CD4-positive, alpha-beta T cell treated with Interleukin-6 for 4 hours (primary cell): ENCODE data around the gene YPEL5.
"Not testable (repeated sequence)": the region's sequence is repeated elsewhere in the genome, so short reads cannot be mapped to it uniquely, and the experiment has no call there.

Experiments used
- DNase-seq: peaks from one replicate; pipeline ENCODE4 v3.0.0-alpha.2; 2020; ENCODE audit warnings: mixed read lengths

Gene YPEL5

DNA sequence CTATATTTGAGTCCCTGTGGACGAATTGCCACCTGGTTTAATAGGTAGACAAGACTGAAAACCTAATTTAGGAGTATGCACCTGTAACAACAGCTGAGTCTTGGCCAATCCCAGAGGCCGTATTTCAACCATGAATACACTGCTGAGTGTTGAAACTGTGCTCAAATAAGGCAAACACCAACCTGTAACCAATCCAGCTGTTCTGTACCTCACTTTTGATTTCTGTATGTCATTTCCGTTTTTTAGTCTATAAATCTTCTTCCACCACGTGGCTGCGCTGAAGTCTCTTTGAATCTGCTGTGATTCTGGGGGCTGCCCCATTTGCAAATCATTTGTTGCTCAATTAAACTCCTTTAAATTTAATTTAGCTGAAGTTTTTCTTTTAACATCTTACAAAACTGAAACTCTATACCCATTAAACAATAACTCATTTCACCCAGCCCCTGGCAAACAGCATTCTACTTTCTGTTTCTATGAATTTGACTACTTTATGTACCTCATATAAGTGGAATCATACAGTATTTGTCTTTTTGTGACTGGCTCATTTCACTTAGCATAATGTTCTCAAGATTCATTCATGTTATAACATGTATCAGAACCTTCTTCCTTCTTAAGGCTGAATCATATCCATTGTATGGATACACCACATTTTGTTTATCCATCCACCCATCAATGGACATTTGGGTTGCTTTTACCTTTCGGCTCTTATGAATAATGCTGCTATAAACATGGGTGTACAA is 7.5 kb upstream of the YPEL5 start:
- peak; percentile 38 for DNase-seq

DNA sequence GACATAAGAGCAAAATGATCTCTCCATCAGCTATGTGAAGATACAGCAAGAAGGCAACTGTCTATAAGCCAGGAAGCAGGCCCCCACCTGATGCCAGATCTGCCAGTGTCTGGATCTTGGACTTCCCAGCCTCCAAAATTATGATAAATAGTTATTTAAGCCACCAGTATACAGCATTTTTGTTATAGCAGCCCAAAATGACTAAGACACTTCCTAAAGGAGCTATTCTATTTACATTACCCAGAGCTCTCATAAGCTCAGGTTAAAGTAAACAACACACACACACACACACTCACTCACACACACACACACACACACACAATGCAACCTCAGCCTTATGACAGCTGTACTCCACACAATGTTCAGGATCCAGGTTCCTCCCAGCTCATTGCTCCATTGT is 5.7 kb upstream of the YPEL5 start:
- DNase-seq, result no peak

DNA sequence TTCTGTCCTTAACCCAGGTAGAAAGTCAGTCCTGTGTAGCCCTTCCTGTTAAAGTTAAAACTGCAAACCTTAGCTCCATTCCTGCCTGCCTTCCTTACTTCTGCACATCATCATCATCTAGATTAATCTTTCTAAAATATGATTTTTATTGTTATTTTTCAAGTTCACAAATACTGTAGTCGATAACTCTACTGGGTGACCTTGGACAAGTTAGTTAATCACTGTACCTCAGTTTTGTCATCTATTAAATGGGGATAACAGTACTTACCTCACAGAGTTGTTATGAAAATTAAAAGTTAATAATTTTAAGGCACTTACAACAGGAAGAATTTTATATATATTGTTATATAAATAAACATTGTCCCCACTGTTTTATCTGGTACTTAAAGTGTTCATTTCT is 2.5 kb upstream of the YPEL5 start:
- no peak for DNase-seq

DNA sequence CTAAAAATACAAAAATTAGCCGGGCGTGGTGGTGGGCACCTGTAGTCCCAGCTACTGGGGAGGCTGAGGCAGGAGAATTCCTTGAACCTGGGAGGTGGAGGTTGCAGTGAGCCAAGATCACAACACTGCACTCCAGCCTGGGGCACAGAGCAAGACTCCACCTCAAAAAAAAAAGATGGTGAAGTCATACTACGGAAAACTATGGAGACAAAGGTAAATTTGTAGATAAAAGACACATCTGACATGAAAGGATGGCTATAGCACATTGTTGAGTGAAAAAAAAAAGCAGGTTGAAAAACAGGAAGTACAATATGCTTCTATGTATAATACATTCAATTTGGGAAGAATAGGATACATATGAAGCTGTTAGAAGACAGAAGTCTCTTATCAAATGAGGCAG is 1.9 kb upstream of the YPEL5 start:
- not testable (repeated sequence) for DNase-seq

DNA sequence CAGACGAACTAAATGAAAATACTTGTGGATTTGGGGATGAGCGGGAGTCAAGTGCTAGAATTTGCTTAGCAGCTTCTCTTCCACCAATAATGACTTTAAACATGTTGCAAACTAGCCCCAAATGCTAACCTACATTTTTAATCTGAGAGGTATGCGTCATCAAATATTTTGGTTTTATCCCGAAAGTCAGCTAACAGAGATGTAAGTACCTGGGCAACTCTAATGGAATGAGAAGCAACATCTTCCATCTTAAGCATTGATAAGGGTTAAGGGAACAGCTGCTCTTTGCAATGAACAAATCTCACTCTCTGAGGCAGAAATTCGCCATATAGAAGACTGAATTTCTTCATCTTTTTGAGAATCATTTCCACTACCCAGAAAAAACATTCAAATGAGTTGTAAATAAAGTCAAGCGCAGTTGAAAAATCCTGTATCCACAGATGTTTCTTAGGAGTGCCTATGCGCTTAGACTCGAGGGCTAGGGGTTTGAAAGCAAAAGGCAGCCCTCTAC is 926 bp upstream of the YPEL5 start:
- DNase-seq, result no peak

DNA sequence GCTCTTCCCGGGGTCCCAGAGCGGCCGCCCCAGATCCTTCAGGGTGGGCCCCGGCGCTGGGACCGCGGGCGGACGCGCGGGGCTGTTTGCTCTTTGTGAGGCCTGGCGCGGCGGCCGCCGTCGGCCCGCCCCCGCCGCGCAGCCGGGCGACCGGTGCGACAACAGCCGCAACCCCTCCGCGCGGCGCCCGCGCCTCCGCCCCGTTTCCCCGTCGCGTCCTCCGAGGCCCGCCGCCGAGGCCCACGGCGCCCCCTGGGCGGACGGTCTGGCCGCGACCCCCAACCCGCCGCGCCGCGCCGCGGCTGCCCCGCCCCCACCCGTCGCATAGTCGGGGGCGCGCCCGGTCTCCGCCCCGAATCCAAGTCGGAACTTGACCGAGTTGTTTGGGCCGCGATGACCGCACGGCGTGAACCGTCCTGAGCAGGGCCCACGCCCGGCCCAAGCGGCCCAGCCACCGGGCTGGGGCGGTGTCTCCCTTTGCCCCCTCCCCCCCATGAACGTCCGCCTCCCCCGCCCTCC is 448 bp downstream of the YPEL5 start:
- no peak for DNase-seq

DNA sequence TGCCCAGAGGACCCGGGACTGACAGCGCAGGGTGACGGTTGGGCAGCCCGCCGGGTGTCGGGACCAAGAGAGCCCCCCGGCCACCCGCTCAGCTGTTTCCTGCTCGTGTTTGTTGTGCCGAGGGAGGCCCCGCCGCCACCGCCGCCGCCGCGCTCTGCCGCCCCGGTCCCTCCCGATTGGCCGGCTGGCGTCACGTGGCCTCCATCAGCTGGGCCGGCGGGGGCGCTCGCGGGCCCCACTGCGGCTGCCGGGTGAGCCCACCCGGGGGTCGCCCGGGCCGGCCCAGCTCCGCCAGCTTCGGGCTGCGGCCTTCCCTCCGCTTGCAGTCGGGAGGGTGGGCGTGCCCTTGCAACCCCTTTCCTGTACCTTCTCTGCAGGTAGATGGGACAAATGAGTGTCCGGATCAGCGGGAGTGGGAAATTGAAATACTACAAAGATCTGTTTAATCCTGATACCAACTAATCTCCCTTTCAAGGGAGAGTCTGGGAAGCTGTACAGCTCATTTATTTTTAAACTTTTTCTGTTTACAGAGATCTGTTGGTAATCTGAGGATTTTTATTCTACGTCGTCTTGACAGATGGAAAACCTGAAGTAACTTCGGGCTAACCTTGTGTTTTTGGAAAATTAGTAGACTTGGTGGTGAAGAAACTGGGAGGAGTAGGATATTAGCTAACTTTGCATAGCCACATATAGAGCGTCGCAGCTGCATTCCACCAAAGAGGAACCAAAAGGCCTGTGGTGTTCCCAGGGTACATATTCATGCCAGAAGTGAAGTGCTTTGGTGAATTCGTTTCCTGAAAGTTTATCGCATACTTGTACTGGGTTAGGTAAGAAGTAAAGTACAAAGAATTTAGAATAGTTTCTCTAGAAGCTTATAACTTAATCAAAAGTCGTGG is 1.2 kb downstream of the YPEL5 start:
- peak; percentile 80 for DNase-seq

DNA sequence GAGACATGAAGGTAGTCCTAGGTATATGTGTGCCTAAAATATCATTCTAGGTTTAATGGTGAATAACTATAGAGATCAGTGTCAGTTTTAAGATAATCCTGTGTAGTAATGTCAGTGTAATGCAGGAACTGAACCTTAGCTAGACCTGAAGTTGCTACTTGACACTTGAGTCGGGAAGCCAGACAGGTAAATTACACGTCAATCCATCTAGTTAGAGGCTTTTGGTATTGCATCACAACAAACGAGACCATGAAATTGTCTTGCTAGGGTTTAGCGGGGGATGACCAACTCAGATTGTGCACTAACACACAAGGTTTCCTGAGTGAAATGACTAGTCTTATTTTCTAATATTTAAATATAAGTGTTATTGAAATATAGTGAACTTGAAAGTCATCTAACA is 2.0 kb downstream of the YPEL5 start:
- DNase-seq, result no peak

DNA sequence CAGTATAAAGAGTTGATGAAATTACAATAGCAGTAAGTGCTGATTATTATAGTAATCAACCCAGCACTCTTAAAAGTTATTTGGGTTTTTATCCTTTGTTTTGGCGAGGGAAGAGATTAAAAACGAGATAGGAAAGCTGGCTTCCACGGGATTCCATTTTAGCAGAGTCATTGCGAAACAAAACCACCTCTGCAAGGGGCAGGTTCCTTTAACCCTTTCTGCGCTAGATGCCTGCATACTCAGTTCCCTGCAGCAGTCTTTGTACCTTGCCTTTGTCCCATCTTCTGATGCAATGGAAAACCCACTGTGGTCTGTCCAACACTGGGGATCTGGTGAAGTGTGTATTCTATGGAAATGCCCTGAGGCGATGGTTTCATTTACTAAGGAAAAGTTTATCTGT is 2.7 kb downstream of the YPEL5 start:
- DNase-seq, result no peak

DNA sequence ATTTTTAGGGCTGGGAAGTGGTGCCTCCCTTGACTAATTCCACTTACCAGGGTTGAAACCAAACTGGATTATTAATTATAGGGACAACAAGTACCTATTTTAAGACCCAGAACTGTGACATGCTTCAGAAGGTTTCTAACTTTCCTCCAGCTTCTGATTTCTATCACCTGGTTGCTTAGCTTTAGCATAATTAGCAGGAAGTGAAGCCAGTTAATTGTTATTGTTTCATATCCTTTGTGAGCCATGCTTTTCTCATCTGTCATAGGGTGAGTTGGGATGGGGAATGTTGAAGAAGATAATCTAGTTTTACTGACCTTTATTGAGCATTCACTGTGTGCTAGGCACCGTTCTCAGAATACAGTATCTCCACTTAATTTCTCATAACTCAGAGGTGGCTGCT is 3.2 kb downstream of the YPEL5 start:
- no peak for DNase-seq

DNA sequence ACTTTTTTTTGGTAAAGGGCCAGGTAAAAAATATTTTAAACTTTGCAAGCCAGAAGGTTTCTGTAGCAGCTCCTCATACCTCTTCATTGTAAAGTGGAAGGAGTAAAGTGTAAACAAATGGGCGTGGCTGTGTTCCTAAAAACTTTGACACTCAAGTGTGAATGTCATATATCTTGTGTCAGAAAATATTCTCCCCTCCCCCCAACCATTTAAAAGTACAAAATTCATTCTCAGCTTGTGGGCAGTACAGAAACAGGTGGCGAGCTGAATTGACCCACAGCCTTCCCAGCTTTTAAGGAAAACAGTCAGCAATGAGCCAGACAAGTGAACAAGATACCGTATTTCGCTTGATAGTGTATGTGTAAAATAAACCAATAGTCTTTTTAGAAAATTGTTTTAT is 4.0 kb downstream of the YPEL5 start:
- DNase-seq, result no peak

DNA sequence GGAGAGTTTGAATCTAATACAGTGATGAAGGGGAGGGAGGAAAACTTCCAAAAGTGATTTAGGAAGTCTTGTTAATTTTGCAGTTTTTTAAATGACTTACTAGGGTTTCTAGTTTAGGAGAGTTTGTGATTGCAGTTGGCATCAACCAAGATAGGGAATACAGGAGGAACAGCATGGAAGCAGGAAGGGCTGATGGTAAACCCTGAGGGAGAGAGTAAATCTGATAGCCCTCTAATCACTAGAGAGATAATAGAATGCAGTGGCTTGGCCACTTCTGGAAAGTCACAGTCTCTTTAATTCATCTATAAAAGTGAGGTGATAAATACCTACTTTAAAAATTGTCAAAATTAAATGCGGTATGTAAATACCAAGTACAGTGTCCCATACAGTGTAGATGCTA is 5.6 kb downstream of the YPEL5 start:
- DNase-seq, result no peak

DNA sequence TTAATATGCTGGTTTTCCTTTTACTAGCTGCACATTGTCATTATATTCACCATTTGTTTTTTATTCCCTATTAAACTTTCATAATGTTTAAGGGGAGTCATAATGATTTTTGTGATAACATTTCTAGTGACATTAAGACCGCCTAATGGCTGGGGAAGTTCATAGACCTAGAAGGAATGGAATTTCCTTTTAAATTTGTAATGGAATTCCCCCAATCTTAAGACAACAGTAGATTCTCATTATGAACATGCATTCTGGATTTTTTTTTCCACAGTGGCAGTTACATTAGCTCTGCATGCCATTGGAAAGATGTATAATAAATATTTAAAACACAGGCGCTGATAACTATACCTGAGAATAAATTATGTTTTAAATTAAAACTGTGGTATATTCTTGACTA is 8.4 kb downstream of the YPEL5 start:
- DNase-seq, result no peak

DNA sequence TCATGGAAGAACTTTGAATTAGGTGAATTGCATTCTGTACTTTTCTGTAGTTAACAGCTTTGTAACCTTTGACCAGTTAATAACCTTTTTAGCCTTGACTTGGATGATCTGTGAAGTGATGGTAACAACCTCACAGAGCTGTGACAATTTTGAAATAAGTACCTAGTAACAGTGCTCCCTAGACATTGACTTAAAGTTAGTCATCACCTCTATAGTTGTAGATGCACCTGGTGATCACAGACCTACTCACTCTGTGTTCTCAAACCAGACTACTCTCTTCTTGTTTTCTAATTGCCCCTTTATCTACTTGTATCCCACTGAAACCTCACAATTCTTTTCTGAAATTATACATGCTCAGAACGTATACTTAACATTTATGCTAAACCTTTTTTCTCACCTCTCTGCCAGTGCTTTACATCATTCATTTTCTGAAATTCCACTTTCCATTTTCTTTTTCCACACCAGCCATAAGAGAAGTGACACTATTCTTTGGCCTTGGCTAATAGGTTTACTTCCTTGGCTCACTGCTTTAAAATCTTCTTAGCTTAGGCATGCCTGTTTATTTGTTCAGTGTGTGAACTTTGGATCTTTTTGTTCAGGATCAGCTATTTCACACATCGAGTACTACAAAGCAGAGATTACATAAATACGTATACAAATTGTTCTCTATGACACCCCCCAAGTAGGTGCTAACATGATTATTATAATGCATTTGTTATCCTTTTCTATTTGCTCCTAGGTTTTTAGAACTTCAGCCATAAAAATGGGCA is 9.3 kb downstream of the YPEL5 start:
- no peak for DNase-seq

DNA sequence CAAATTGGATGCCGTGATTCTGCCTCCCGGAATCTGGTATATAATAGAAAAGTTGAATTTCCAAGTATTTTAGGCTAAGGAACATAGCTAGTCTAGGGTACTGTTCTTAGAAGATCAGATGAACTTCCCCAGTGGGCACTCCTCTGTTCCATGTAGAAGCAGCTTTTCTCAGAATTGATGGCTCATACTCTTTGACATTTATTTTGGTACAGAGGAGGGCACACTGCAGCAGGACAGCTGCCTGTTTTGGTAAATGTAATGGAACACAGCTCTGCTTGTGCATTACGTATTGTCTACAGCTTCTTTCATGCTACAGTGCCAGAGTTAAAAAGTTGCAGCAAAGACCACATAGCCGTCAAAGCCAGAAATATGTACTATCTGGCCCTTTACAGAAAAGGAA is 10.8 kb downstream of the YPEL5 start:
- no peak for DNase-seq

DNA sequence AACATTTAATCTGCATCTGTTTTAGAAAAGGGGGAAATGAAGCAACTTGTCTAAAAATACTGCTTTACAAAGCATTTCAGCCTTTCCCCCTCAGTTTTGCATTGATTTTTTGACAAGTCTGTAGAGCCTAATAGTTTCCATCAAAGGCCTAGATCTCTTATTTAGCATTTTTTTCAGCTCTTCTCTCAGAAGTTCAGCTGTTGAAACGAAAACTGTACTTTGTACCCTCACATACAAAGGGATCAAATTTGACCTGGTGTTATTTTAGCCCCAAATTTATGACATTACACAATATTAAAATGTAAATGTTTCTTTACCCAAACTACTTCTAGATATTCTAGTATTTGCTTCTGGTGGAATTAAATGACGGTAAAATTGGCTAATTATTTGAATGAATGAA is 13.0 kb downstream of the YPEL5 start:
- no peak for DNase-seq

DNA sequence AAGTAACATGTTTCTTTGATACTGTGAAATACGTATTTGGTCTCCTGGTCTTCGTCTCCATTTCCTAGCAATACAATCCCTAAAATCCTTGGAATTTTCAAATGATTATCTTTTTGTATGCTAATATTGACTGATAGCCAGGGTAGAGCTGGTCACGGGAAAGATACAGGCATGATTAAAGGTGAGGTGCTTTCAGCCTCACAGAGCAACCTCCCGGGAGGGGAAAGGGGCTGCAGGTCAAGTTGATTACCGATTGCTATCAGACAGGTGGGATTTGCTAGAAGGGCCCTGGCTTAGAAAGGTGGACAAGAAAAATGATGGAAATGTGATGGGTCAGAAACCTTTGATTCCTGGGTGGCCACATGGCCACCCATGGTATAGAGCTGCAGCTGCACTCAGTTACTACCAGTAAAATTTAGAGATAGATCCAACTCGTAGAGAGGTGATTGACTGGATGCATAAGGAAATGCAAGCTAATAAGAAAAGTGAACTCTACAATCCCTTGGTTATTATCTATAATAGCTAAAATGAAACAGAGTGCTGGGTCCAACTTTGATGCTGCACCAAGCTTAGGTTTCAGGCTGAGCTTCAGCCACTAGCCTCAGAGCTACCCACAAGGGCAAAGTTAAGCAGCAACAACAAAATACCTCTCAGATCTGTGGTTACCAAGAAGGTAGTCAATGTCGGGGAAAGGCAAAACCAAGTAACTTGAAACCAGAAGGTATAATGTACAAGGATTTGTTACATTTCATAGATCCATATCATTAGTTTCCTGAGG is 15.3 kb downstream of the YPEL5 start:
- no peak for DNase-seq

DNA sequence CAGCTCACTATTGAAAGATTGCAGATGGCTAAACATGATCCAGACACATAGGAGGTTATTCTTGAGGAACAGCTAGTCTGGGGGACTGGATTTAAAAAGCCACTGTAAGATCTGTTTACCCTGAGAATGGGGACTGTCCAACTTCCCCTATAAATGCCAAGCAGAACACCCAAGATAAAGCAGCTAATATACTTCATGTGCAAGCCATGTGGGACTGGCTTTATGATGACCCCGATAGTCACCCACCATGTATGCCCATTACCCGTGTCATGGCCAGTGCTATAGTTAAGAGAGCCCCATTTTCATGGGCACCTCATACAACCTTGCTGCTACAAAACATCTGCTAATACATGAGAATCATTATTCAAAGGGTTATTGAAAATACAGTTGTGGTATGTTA is 16.0 kb downstream of the YPEL5 start:
- no peak for DNase-seq

DNA sequence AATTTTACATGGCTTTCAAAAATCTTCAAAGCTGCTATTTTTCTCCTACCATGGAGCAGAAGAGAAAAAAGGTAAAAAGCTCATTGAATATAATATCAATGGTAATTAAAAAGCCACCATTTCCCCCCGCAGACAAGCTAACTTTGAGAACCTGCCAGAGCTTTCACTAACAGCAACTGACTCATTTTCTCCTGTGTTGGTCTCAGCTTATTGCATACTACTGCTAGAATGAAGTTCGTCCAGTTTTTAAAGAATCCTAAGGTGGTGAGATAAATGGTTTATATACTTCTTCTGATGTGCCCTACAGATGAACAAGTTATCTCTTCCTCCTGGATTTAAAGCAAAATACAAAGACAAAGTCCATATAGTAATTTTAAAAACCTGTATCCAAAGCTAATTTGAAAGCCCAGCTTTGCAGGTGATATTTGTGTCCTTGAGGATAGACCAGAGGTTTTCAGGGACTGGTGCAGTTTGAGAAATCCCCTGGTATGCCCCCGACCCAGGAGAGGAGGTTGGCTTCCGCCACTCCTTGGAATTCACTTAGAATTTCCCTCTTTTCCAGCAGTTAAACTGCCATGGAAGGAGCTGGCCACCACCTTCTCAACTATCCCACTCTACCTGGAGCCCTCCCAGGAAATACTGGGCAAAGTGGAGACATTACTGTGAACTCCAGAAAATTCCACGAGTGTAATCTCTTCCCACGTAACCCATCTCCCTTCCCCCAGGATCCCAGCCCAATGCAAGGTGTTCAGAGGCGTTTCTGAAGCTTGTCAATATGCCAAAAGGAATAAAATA is 17.5 kb downstream of the YPEL5 start:
- no peak for DNase-seq

DNA sequence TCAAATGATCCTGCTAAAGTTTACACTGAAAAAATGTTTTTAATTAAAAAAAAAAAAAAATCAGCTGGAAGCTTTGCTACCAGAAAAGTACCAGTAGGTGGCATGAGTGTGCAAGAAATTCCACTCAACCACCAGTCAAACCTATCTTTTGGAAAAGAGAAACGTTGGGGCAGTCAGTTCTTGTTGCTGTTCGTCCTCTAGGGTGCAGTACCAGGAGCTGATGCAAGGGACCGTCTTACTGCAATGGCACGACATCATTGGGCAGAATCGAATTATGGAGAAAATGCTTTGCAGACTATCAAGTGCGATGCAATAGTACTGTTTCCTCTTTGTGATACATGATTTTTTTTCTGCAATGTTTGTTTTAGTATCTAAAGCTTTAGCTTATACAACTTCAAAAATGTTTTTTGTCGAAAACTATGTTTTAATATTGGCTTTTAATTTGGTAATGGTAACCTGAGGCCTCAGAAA is 18.3 kb downstream of the YPEL5 start:
- peak; percentile 69 for DNase-seq

DNA sequence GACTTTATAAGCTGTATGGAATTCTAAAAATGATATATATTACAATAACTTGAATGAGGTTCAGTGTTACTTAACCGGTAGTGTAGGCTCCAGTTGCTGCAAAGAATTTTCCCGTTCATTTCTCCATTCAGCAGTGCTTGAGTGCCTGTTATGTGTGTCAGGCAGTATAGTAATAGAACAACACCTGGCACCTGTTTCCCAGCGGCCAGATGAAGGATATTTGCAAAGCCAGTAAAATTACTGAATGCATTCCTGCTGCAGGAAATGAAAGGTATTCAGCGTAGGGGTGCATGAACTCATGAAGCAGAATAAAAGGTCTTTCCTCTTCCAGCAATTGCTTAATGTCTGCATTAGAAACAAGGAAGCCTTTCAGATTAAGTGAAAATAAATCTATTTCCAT is 18.8 kb downstream of the YPEL5 start:
- DNase-seq, result no peak
